Raji (cell line): Measurements from ENCODE around the gene TENM4.

Source experiments
- POLR2A ChIP-seq: IDR thresholded peaks from 2 replicates; pipeline ENCODE4 v1.6.1; 2011; ENCODE audit warnings: low read depth, low read length, control low read depth; ENCODE audit not compliant: insufficient read depth

The TENM4 gene

GRCh38 chr11:78804991-78805390, 635.8 kb downstream of the TENM4 start:
- TF ChIP-seq POLR2A, result no peak

GRCh38 chr11:78803995-78804394, 636.8 kb downstream of the TENM4 start:
- TF ChIP-seq POLR2A, result no peak

- TF ChIP-seq POLR2A, result no peak
Measured at GRCh38 chr11:78802058-78802761, 638.6 kb downstream of the TENM4 start.

GRCh38 chr11:78801161-78801884, 639.5 kb downstream of the TENM4 start:
- TF ChIP-seq POLR2A, result no peak

DNA sequence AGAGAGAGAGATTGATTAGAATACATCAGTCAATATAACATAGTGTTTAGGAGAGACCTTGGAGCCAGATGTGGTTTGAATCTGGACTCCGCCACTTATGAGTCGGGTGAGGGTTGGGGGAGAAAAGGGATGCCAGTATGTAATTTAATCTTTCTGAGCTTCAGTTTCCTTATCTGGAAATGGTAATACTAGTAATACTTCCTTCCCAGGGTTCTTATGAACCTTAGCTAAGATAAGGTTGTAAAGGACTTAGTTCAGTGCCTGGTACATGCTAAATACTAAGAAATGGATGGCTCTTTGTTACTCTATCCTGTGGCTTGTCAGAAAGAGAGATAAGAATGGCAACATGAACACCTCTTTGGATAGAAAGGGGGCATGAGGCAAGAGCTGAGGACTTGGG, 640.1 kb downstream of the TENM4 start:
- TF ChIP-seq POLR2A, result no peak

DNA sequence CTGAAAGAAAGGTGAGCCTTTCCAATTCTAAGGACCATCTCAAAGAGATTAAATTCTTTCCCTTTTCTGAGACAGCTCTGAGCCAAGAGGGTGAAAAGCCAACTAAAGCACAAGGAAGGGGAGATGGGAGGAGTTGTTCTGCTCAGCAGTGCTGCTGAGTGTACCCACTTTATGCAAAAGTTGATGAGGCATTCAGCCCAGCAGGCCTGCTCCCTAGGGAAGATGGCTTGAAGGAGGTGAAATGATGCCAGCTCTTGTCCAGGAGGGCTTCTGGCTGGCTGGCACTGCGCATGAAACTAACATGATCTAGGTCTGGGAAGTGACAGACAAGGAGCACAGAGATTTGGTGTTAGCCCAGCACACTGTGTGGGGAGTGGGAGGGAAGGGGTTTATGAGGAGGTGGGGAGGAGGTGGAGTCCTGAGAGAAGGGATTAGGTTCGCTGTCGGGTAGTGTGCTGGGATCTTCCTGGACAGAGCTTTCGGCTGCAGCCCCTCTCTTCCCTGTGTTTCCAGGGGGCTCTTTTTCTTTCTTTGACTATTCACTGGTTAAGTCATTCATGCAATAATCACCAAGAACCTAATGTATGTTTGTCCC, 640.6 kb downstream of the TENM4 start:
- no peak for TF ChIP-seq POLR2A

DNA sequence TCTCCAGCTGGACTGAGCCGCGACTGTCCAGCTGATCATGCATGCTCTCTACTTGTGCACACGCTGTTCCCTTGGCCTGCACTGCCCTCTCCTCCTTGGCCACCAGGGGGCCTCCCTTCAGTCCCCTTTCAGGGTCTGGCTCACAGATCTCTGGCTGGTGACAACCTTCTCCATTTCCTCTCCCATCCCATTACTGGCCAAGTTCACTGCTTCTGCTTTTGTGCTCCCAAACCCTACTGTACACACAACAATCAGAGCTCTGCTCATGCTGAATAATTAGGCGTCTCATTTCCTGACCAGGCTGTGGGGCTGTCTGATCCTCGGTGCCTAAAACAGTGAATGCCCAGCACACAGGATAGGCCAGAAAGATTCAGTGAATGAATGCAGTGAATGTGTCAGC, 642.2 kb downstream of the TENM4 start:
- TF ChIP-seq POLR2A, result no peak

GRCh38 chr11:78797559-78797958, 643.3 kb downstream of the TENM4 start:
- no peak for TF ChIP-seq POLR2A

- TF ChIP-seq POLR2A, result no peak
Measured at GRCh38 chr11:78796956-78797355, 643.9 kb downstream of the TENM4 start.

- TF ChIP-seq POLR2A, result no peak
Measured at GRCh38 chr11:78795621-78796261, 645.1 kb downstream of the TENM4 start.

GRCh38 chr11:78791964-78792363, 648.9 kb downstream of the TENM4 start:
- no peak for TF ChIP-seq POLR2A

- TF ChIP-seq POLR2A, result no peak
Measured at GRCh38 chr11:78791254-78791653, 649.6 kb downstream of the TENM4 start.

DNA sequence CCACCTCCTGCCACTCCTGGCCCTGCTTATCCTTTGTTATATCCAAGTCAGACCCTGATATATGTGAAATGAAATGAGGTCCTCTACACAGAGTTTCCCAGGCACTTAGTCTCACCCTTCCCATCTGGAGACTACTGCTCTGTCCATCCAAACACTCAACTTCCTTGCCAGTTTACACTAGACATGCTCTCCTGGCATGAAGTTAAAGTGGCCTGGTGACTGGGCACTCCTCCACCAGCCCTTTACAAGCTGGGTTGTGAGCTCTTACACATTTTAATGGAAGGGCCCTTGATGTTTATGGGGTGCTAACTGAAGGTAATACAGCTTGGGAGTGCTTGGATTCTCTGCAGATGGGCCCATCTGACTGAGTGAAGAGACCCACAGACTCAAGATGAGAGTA, 650.0 kb downstream of the TENM4 start:
- no peak for TF ChIP-seq POLR2A

GRCh38 chr11:78789375-78789774, 651.5 kb downstream of the TENM4 start:
- TF ChIP-seq POLR2A, result no peak

DNA sequence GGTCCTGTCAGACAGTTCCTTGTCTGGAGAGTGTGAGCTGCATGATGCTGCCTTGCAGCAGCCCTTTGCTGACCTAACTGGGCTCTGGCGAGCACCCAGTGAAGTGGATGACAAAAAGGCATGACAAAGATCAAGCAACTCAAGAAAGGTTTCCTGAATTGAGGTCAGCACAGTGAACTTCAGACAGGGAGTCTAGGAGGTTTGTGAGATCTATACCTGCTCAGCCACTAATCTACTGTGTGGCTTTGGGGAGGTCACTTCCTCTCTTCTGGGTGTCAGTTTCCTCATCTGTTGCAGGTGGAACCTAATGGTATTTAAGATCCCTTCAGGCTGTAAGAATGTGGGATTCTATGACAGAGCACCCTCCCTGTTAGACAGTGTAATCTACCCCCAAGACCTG, 652.3 kb downstream of the TENM4 start:
- no peak for TF ChIP-seq POLR2A

DNA sequence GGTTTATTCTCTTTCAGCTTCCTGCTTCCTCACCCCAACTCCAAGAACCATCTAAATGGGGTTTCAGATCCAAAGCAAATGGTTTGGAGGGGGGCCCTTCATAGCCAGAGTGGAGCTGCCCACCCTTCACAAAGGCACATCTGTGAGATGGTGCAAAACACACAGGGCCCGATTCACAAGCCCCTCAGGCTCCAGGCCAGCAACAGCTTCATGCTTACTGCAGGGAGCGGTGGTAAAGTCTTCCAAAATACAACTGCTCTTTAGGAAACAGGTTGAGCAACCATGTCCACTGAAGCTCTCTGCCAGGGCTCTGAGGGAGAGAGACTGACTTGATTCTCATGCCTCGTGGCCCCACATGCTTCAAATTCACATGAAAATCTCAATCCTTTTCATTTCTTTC, 653.1 kb downstream of the TENM4 start:
- TF ChIP-seq POLR2A, result no peak
